Stimulated activated CD4-positive, alpha-beta T cell treated with anti-CD3 and anti-CD28 coated beads, TNF-alpha, amount 100 ng/mL, for 1 hour (primary cell): ENCODE data around the gene RGL1.

Source experiments
- DNase-seq, 3 donors: peaks; one replicate each; pipeline ENCODE4 v3.0.0-alpha.2; 2020; ENCODE audit warnings: low read depth in 3 of 3, low spot score in 1 of 3

RGL1 gene

DNA sequence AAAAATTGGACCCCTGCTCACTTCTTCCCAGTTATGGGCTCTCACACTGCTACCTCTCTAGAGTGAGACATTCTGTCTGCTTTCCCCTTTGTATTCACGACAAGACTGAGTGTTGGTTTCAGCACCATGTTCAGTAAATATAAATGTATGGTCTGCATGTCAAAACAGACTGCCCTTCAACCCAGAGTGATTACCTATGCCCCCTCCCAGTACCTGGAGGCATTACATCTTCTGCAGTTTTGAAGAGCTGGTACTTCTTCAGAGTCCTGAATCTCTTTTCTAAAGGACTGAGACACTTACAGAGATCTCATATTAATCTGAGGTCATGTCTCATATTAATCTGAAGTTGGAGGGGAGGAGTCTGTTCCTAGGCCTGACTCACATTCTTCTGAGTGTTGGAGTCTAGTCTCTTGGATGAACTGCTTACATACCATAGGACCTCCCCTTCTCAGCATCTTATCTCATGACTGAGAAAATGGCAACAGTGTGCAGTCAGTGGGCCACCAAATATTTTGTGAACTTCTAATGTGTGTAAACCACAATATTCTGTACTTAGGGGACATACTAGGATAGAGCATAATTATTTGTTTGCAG lies 80.3 kb downstream of the RGL1 start:
- DNase-seq = no peak

- DNase-seq = no peak
Measured at GRCh38 chr1:183886083-183886828, 81.3 kb downstream of the RGL1 start.

DNA sequence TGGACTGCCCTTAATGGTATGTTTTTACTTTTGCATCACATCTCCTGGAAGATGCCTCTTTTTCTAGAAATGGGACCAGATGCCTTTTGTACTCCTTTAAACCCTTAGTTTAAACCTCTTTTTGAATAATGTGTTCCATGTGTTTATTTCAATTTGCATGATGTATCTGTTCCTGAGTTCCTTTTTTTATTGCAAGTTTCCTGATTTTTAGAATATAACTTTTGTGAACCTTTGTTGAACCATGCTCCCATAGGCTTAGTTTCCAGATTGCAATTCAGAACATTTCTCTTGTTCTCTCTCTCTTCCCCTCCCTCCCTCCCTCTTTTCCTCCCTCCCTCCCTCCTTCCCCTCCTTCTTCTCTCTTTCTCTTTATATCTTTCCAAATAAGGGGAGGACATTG lies 81.9 kb downstream of the RGL1 start:
- DNase-seq = no peak

- no peak for DNase-seq
Measured at GRCh38 chr1:183887826-183888819, 83.2 kb downstream of the RGL1 start.

DNA sequence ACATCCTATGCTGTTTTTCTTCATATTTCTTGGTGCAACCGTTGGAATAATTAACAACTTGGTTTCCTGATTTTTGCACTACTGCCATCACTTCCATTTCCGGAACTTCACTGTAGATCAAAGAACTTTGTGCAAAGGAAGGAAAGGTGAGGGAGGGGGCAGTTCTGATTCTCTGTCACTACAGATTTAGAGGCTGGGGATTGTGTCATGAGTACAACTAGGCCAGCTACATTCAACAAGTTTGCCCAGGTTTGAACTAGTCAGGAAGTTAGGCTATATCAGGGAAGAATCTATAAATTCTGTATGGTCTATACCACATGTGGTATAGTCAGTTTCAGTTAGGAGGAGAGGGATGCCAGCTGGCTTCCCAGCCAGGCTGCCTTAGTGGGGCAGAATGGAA lies 84.2 kb downstream of the RGL1 start:
- no peak for DNase-seq

DNA sequence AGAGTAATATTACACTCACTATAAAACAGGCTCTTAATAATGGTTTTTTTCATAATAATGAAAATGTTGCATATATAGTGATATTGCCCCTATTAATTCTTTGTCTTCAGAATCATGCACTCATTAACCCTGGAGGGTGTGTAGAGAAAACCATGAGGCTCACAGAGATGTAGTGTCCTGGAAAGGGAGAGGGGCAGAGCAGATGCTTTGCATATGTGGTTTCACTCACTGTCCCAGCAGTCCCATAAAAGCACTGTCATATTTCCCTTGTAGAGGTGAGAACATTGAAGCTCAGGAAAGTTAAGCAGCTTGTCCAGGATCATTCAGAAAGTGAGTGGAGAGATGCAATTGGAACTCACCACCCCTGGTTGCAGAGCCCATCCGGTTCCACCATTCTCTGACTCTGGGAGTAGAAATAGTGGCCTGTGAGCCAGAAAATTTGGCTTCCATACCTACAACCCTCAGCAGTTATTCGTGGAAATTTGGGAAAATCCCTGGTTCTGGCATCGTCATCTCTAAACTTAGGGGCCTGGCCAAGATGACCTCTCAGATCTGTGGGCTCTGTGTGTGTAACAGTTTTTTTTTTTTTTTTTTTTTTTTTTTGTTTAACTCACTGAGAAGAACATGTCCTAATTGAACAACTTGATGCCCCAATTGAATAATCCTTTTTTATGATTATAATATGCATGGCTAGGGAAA lies 86.4 kb downstream of the RGL1 start:
- no peak for DNase-seq

DNA sequence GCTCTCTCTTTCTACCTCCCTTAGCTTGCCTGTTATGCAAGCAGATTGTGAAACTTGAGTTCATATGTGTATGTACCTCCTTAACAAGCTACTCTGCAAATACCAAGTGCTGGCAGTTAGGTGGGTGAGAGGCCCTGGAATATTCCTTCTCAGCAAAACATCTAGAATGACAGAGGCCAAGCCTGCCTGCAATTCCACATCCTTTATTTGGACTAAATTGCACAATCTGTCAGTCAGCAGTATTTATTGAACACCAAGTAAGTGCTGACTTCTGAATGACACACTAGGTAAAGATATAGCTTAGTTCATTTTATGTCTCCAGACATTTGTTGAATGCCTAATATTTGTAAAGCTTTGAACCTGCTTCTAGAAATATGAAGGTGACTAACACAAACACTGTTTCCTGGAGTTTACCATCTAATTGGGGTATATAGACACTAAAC lies 87.5 kb downstream of the RGL1 start:
- DNase-seq = no peak

GRCh38 chr1:183893561-183894289 lies 88.8 kb downstream of the RGL1 start:
- no peak for DNase-seq

DNA sequence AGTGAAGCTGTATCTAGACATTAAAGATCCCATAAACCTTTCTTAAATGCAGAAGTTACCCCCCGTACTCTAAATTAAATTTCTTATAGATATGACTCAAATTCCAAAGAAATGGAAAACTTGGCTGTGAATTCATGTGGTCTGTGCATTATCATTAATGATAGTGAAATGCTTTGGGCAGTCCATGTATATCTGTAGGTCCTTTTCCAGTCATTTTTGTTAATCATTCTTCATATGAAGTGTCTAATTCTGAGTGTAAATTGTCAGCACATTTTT lies 89.3 kb downstream of the RGL1 start:
- no peak for DNase-seq

DNA sequence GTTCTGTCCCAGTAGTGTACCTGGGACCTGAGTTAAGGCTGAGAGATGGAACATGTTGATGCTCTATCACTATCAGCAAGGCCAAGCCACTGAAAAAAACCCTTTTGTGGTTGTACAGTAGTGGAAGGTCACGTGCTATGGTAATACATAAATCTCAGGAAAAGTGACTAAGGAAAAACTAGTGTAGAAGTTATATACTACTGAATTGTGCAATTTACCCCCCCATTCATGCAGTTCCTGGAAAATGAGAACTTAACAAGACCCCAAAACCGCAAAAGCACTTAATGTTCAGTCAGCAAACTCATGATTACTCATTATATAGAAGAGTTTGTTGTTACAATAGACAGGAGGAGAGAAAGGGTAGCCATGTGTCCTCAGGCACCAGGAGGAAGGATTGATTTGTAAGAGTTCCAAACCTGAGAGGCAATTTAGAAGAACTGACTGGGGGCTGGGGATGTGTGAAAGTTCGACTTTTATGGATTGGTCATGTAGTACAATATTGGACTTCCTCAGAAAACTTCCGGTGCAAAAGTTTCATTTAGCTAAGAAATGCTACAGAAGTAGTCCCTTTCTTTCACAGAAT lies 91.6 kb downstream of the RGL1 start:
- DNase-seq = no peak

- no peak for DNase-seq
Measured at GRCh38 chr1:183898001-183898396, 93.1 kb downstream of the RGL1 start.

GRCh38 chr1:183898610-183899009 lies 93.7 kb downstream of the RGL1 start:
- DNase-seq = no peak

- DNase-seq = no peak
Measured at GRCh38 chr1:183901748-183902330, 96.9 kb downstream of the RGL1 start.

DNA sequence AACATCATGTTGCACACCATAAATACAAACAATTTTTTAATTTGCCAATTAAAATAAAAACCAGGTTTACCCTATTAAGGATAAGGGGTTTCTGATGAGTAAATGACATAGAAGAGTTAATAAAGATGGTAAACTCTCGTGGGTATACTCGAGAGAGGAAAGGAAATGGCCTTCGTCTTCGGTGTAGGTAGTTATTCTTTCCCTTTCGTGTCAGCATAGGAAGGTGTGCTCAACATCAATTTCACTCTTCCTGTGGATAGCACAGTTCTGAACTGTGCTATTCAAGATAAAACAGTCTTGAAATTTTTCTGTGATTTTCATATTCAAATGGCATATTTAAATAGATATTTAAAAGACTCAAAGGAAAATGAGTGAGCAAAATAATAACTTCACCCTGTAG lies 98.2 kb downstream of the RGL1 start:
- no peak for DNase-seq

GRCh38 chr1:183905508-183906113 lies 100.7 kb downstream of the RGL1 start:
- no peak for DNase-seq

- no peak for DNase-seq
Measured at GRCh38 chr1:183907070-183907469, 102.2 kb downstream of the RGL1 start.

DNA sequence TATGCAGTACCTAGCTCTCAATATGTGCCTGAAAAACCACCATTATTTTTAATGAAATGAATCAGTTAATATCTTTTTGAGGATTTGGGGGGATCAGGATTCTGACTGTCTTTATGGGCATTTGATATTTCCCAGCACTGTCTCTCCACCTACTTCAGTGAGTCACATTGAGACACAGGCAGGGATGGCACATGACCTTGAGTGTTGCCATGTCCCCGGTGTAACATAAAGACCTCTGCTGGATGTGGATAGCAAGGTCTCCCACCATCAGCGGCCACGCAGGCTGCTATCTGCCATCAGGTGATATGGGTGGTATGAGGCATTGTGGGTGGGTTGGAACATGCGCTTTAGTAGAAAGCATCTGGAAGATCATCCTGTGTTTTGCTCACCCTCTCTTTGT lies 103.2 kb downstream of the RGL1 start:
- no peak for DNase-seq

DNA sequence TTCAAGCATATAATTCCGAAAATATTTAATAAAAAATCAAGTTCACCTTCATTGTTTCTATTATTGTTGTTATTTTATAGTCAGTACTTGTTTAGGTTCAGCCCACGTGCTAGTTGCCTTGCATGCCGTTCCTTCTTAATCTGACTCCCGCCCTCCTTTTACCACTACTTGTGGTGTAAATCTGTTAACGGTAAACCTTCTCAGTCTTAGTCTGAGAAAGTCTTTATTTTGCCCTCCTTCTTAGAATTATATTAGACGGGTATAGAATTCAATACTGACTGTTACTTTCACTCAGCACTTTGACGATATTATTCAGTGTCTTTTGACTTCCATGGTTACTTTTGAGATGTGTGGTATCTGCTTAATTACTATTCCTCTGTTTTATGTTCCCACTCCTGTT lies 104.8 kb downstream of the RGL1 start:
- DNase-seq = no peak

- DNase-seq = no peak
Measured at GRCh38 chr1:183910845-183911244, 105.9 kb downstream of the RGL1 start.

DNA sequence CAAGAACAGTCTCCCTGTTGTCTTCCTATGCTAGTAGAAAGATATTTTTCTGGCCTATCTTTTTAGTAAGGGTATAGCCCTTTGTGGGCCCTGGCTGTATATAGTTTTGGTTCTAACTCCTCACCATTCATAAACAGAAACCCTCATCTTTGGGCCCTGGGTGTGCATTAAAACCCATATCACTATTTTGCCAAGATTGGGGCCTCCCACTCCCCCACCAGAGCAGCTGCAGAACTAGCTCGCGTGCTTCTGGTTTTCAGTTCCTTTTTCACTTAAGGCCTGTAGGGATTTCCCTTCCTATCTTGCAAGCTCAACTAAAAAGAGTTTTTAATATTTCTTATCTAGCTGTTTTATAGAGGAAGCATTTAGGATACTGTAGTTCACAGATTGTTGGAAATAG lies 106.4 kb downstream of the RGL1 start:
- no peak for DNase-seq
